Spinal cord (tissue), 10 donors: Measurements from ENCODE around the gene PKN2. TPM values are rescaled to one million over a fixed set of nuclear protein-coding genes. Genes with fewer than 3 reads are reported as not detected.

Experiments used
- DNase-seq, 6 donors: peaks; one replicate each; pipeline versions ENCODE4 v3.0.0 to v3.0.0-alpha.2; 2013 to 2015; ENCODE audit warnings: low spot score in 6 of 6, low read depth in 4 of 6
- H3K27ac ChIP-seq: one replicate; pipeline ENCODE4 v1.5.1; 2013; ENCODE audit warnings: low read depth, low read length, control low read depth
- H3K27me3 ChIP-seq: one replicate; pipeline ENCODE4 v1.6.1; 2013; ENCODE audit warnings: low read length; ENCODE audit not compliant: control insufficient read depth, insufficient read depth
- H3K36me3 ChIP-seq: one replicate; pipeline ENCODE4 v1.6.1; 2013; ENCODE audit warnings: low read length; ENCODE audit not compliant: control insufficient read depth, insufficient read depth
- H3K4me1 ChIP-seq: one replicate; pipeline ENCODE4 v1.6.1; 2013; ENCODE audit warnings: low read length; ENCODE audit not compliant: control insufficient read depth, insufficient read depth
- H3K4me3 ChIP-seq: one replicate; pipeline ENCODE4 v1.5.1; 2013; ENCODE audit warnings: low read depth, low read length, control low read depth
- H3K9me3 ChIP-seq: one replicate; pipeline ENCODE4 v1.6.1; 2013; ENCODE audit warnings: low read length; ENCODE audit not compliant: control insufficient read depth, insufficient read depth
- WGBS: methylation state at CpG from one replicate; pipeline ENCODE4 v1.1.5; 2013; ENCODE audit warnings: missing lambda C conversion rate; ENCODE audit not compliant: insufficient coverage; 5-methylcytosine and 5-hydroxymethylcytosine counted together
- polyA plus RNA-seq, 2 donors: library from polyadenylated mRNA; unstranded; fragments of 120-200 nt; gene quantifications; one replicate each; pipeline ENCODE4 v1.2.1, GENCODE V29; 2013; ENCODE audit not compliant: insufficient read length in 2 of 2
- total RNA-seq, 2 donors: library from RNA; depleted of rRNA in 1 of 2; stranded (reverse); fragments of 120-200 nt in 1 of 2; fragments of >200 nt in 1 of 2; gene quantifications; one replicate each; pipeline versions ENCODE4 v1.2.3 to v1.2.4, GENCODE V29; 2013 to 2014
- donor health status: healthy.

Gene PKN2
- total and polyA plus RNA-seq, 4 donors, result 31.8 to 54.8 (median 39.7) TPM

- Histone ChIP-seq H3K36me3 (peaks cover 4% of the 10 kb centered on the region), H3K4me1 (no peaks in the 10 kb centered on the region), H3K27me3 (no peaks in the 10 kb centered on the region), H3K9me3 (peaks cover 4% of the 10 kb centered on the region), H3K27ac (no peak overlapping the region), H3K4me3 (no peak overlapping the region)
- WGBS, result no CpG with 5 or more reads among the region's 3 CpGs
- no peak for DNase-seq
Measured at GRCh38 chr1:88740784-88741183, 56.7 kb downstream of the PKN2 start.

- H3K27ac ChIP-seq, result no peak overlapping the region
- no peaks in the 10 kb centered on the region for H3K27me3 ChIP-seq
- no peak overlapping the region for H3K4me3 ChIP-seq
- no peaks in the 10 kb centered on the region for H3K9me3 ChIP-seq
- no CpG with 5 or more reads among the region's 2 CpGs for WGBS
- H3K36me3 ChIP-seq, result peaks cover 4% of the 10 kb centered on the region
- no peak for DNase-seq
- H3K4me1 ChIP-seq, result no peaks in the 10 kb centered on the region
Measured at GRCh38 chr1:88741413-88741812, 57.3 kb downstream of the PKN2 start.

- WGBS, result 100% methylated on average over 1 of the region's 6 CpGs
Measured at GRCh38 chr1:88742531-88742930, 58.5 kb downstream of the PKN2 start.

GRCh38 chr1:88744142-88744541, 60.1 kb downstream of the PKN2 start:
- no peak for DNase-seq
- H3K4me3 ChIP-seq, result no peak overlapping the region
- peaks cover 4% of the 10 kb centered on the region for H3K36me3 ChIP-seq
- no peak overlapping the region for H3K27ac ChIP-seq
- H3K9me3 ChIP-seq, result no peaks in the 10 kb centered on the region
- H3K27me3 ChIP-seq, result no peaks in the 10 kb centered on the region
- no peaks in the 10 kb centered on the region for H3K4me1 ChIP-seq
- WGBS, result 100% methylated on average over 2 of the region's 3 CpGs

More at GRCh38 chr1:88742531-88742930, 58.5 kb downstream of the PKN2 start:
- no peak overlapping the region for H3K4me3 ChIP-seq
- H3K4me1 ChIP-seq, result no peaks in the 10 kb centered on the region
- DNase-seq, result no peak
- no peak overlapping the region for H3K27ac ChIP-seq
- no peaks in the 10 kb centered on the region for H3K9me3 ChIP-seq
- no peaks in the 10 kb centered on the region for H3K27me3 ChIP-seq
- H3K36me3 ChIP-seq, result peaks cover 4% of the 10 kb centered on the region

- Histone ChIP-seq H3K27ac (no peak overlapping the region), H3K9me3 (no peaks in the 10 kb centered on the region), H3K4me3 (no peak overlapping the region), H3K4me1 (no peaks in the 10 kb centered on the region), H3K36me3 (peaks cover 4% of the 10 kb centered on the region), H3K27me3 (no peaks in the 10 kb centered on the region)
- WGBS, result 100% methylated on average over 1 of the region's 2 CpGs
- DNase-seq, result no peak
Measured at GRCh38 chr1:88746916-88747315, 62.8 kb downstream of the PKN2 start.

GRCh38 chr1:88751714-88752113, 67.6 kb downstream of the PKN2 start:
- no peak for DNase-seq
- Histone ChIP-seq H3K9me3 (no peaks in the 10 kb centered on the region), H3K36me3 (no peaks in the 10 kb centered on the region), H3K4me1 (no peaks in the 10 kb centered on the region), H3K4me3 (no peak overlapping the region), H3K27me3 (no peaks in the 10 kb centered on the region), H3K27ac (no peak overlapping the region)
- WGBS, result 94% methylated on average over 3 of the region's 4 CpGs

GRCh38 chr1:88753506-88753905, 69.4 kb downstream of the PKN2 start:
- Histone ChIP-seq H3K27me3 (no peaks in the 10 kb centered on the region), H3K27ac (no peak overlapping the region), H3K4me1 (no peaks in the 10 kb centered on the region), H3K9me3 (no peaks in the 10 kb centered on the region), H3K36me3 (no peaks in the 10 kb centered on the region), H3K4me3 (no peak overlapping the region)
- DNase-seq, result no peak
- 100% methylated on average over 1 of the region's 6 CpGs for WGBS

GRCh38 chr1:88763649-88764406, 79.8 kb downstream of the PKN2 start:
- DNase-seq, result no peak
- Histone ChIP-seq H3K36me3 (peaks cover 3% of the 10 kb centered on the region), H3K27ac (no peak overlapping the region), H3K9me3 (no peaks in the 10 kb centered on the region), H3K4me3 (no peak overlapping the region), H3K27me3 (no peaks in the 10 kb centered on the region), H3K4me1 (no peaks in the 10 kb centered on the region)
- WGBS, result 71% methylated on average over 1 of the region's 1 CpG

- Histone ChIP-seq H3K4me1 (no peaks in the 10 kb centered on the region), H3K36me3 (peaks cover 5% of the 10 kb centered on the region), H3K27ac (no peak overlapping the region), H3K4me3 (no peak overlapping the region), H3K9me3 (no peaks in the 10 kb centered on the region), H3K27me3 (no peaks in the 10 kb centered on the region)
- no peak for DNase-seq
Measured at GRCh38 chr1:88768187-88768586, 84.1 kb downstream of the PKN2 start.

- WGBS, result 80% methylated on average over 1 of the region's 5 CpGs
- H3K27ac ChIP-seq, result no peak overlapping the region
- H3K36me3 ChIP-seq, result peaks cover 6% of the 10 kb centered on the region
- no peak for DNase-seq
- H3K4me1 ChIP-seq, result no peaks in the 10 kb centered on the region
- no peak overlapping the region for H3K4me3 ChIP-seq
- H3K9me3 ChIP-seq, result no peaks in the 10 kb centered on the region
- no peaks in the 10 kb centered on the region for H3K27me3 ChIP-seq
Measured at GRCh38 chr1:88768816-88769215, 84.7 kb downstream of the PKN2 start.
